Astrocyte (in vitro differentiated cells and primary cell): ENCODE results near the gene ACVR1. TPM values are rescaled to one million over a fixed set of nuclear protein-coding genes. Genes with fewer than 3 reads are reported as not detected.

ENCODE experiments used
- DNase-seq: peaks from one replicate; pipeline ENCODE4 v3.0.0-alpha.2; 2010; ENCODE audit warnings: low read depth
- FAIRE-seq: peaks from 2 replicates; lab custom pipeline; 2011; peaks lifted over from hg19 to GRCh38; lab: Jason Lieb, UNC
- H2AFZ ChIP-seq: 2 replicates; pipeline ENCODE4 v1.6.0; 2012; ENCODE audit warnings: low read depth, low read length, inconsistent platforms
- H3K27ac ChIP-seq: 2 replicates; pipeline ENCODE4 v1.5.1; 2011; ENCODE audit warnings: low read depth, low read length, inconsistent platforms
- H3K27me3 ChIP-seq: 2 replicates; pipeline ENCODE4 v1.6.0; 2011; ENCODE audit warnings: low read length, inconsistent platforms; ENCODE audit not compliant: insufficient read depth
- H3K36me3 ChIP-seq: 2 replicates; pipeline ENCODE4 v1.5.1; 2011; ENCODE audit warnings: low read length, inconsistent platforms; ENCODE audit not compliant: insufficient read depth
- H3K4me1 ChIP-seq: 2 replicates; pipeline ENCODE4 v1.5.1; 2011; ENCODE audit warnings: low read length, inconsistent platforms; ENCODE audit not compliant: insufficient read depth
- H3K4me2 ChIP-seq: 2 replicates; pipeline ENCODE4 v1.6.0; 2012; ENCODE audit warnings: low read length, inconsistent platforms
- H3K4me3 ChIP-seq: 2 replicates; pipeline ENCODE4 v1.5.1; 2011; ENCODE audit warnings: low read depth, mild to moderate bottlenecking, low read length, inconsistent platforms; ENCODE audit not compliant: insufficient read depth
- H3K79me2 ChIP-seq: 2 replicates; pipeline ENCODE4 v1.6.0; 2012; ENCODE audit warnings: mild to moderate bottlenecking, low read length, inconsistent platforms; ENCODE audit not compliant: insufficient read depth
- H3K9ac ChIP-seq: 2 replicates; pipeline ENCODE4 v1.6.0; 2012; ENCODE audit warnings: mild to moderate bottlenecking, low read length, inconsistent platforms
- H3K9me3 ChIP-seq: 2 replicates; pipeline ENCODE4 v1.5.1; 2012; ENCODE audit warnings: low read depth, mild to moderate bottlenecking, low read length, inconsistent platforms; ENCODE audit not compliant: insufficient read depth
- H4K20me1 ChIP-seq: 2 replicates; pipeline ENCODE4 v1.6.0; 2012; ENCODE audit warnings: low read length, inconsistent platforms; ENCODE audit not compliant: insufficient read depth
- H3K27ac Mint-ChIP-seq: one replicate; pipeline ENCODE4 v1.8.0; 2021; ENCODE audit warnings: mild to moderate bottlenecking, mixed read lengths; ENCODE audit not compliant: unreplicated experiment
- H3K27me3 Mint-ChIP-seq: one replicate; pipeline ENCODE4 v1.8.0; 2021; ENCODE audit warnings: low read depth, mixed read lengths; ENCODE audit not compliant: unreplicated experiment
- H3K36me3 Mint-ChIP-seq: one replicate; pipeline ENCODE4 v1.8.0; 2021; ENCODE audit warnings: low read depth, mixed read lengths; ENCODE audit not compliant: unreplicated experiment
- H3K4me1 Mint-ChIP-seq: one replicate; pipeline ENCODE4 v1.8.0; 2021; ENCODE audit warnings: low read depth, mixed read lengths; ENCODE audit not compliant: unreplicated experiment
- H3K4me3 Mint-ChIP-seq: one replicate; pipeline ENCODE4 v1.8.0; 2021; ENCODE audit warnings: mild to moderate bottlenecking, moderate library complexity, mixed read lengths; ENCODE audit not compliant: unreplicated experiment
- H3K9me3 Mint-ChIP-seq: one replicate; pipeline ENCODE4 v1.8.0; 2021; ENCODE audit warnings: mild to moderate bottlenecking, mixed read lengths; ENCODE audit not compliant: unreplicated experiment
- CTCF ChIP-seq: IDR thresholded peaks from 2 replicates; pipeline ENCODE4 v1.5.1; 2011; ENCODE audit warnings: low read depth, mild to moderate bottlenecking, inconsistent platforms, low read length, moderate library complexity; ENCODE audit not compliant: insufficient read depth
- EZH2 ChIP-seq: IDR thresholded peaks from 2 replicates; pipeline ENCODE4 v1.6.1; 2012; ENCODE audit warnings: mild to moderate bottlenecking, low read length, inconsistent platforms; ENCODE audit not compliant: insufficient read depth
- total RNA-seq: library from RNA; stranded (reverse); gene quantifications from 2 replicates; pipeline ENCODE4 v1.2.1, GENCODE V29; 2021

The ACVR1 gene
- total RNA-seq, 1 donor from 2014 or later = 45.9 TPM

GRCh38 chr2:157857881-157858280 is 18.2 kb downstream of the ACVR1 start:
- H3K27me3 Mint-ChIP-seq = no peaks in the 10 kb centered on the region
- Histone ChIP-seq H3K9me3 (no peaks in the 10 kb centered on the region), H3K4me2 (peak overlapping the region; percentile 13), H3K4me3 (no peak overlapping the region), H3K9ac (peak overlapping the region; percentile 22), H3K27ac (peak overlapping the region; percentile 58), H3K36me3 (no peaks in the 10 kb centered on the region), H3K4me1 (peaks cover 25% of the 10 kb centered on the region), H3K27me3 (no peaks in the 10 kb centered on the region), H3K79me2 (peaks cover 77% of the 10 kb centered on the region), H2AFZ (no peak overlapping the region), H4K20me1 (peaks cover 18% of the 10 kb centered on the region)
- peak overlapping the region; percentile 1 for H3K27ac Mint-ChIP-seq
- peaks cover 4% of the 10 kb centered on the region for H3K36me3 Mint-ChIP-seq
- TF ChIP-seq CTCF (no peak), EZH2 (no peak)
- FAIRE-seq (no peak), DNase-seq (no peak)
- no peaks in the 10 kb centered on the region for H3K9me3 Mint-ChIP-seq
- peaks cover 17% of the 10 kb centered on the region for H3K4me1 Mint-ChIP-seq
- no peak overlapping the region for H3K4me3 Mint-ChIP-seq

- H3K27ac Mint-ChIP-seq = peak overlapping the region; percentile 77
- peak overlapping the region; percentile 73 for H3K4me2 ChIP-seq
- H3K4me3 ChIP-seq = peak overlapping the region; percentile 26
- peaks cover 19% of the 10 kb centered on the region for H3K4me1 Mint-ChIP-seq
- peaks cover 78% of the 10 kb centered on the region for H3K79me2 ChIP-seq
- no peak for TF ChIP-seq CTCF
- TF ChIP-seq EZH2 = no peak
- no peaks in the 10 kb centered on the region for H3K27me3 Mint-ChIP-seq
- no peak overlapping the region for H3K4me3 Mint-ChIP-seq
- FAIRE-seq (no peak), DNase-seq (no peak)
- H3K4me1 ChIP-seq = peaks cover 25% of the 10 kb centered on the region
- H4K20me1 ChIP-seq = peaks cover 12% of the 10 kb centered on the region
- no peaks in the 10 kb centered on the region for H3K9me3 ChIP-seq
- peaks cover 4% of the 10 kb centered on the region for H3K36me3 Mint-ChIP-seq
- H3K9ac ChIP-seq = peak overlapping the region; percentile 82
- peak overlapping the region; percentile 98 for H3K27ac ChIP-seq
- no peaks in the 10 kb centered on the region for H3K9me3 Mint-ChIP-seq
- H3K36me3 ChIP-seq = no peaks in the 10 kb centered on the region
- H3K27me3 ChIP-seq = no peaks in the 10 kb centered on the region
- no peak overlapping the region for H2AFZ ChIP-seq
Observed at GRCh38 chr2:157856187-157856515, 20.0 kb downstream of the ACVR1 start.

GRCh38 chr2:157853820-157854219 is 22.3 kb downstream of the ACVR1 start:
- peaks cover 75% of the 10 kb centered on the region for H3K79me2 ChIP-seq
- Mint-ChIP-seq H3K36me3 (peaks cover 8% of the 10 kb centered on the region), H3K9me3 (no peaks in the 10 kb centered on the region), H3K27ac (no peak overlapping the region), H3K4me3 (no peak overlapping the region), H3K27me3 (no peaks in the 10 kb centered on the region), H3K4me1 (peaks cover 27% of the 10 kb centered on the region)
- no peaks in the 10 kb centered on the region for H3K36me3 ChIP-seq
- H3K9ac ChIP-seq = no peak overlapping the region
- peaks cover 25% of the 10 kb centered on the region for H3K4me1 ChIP-seq
- H3K4me2 ChIP-seq = no peak overlapping the region
- TF ChIP-seq CTCF = no peak
- no peaks in the 10 kb centered on the region for H3K9me3 ChIP-seq
- no peak overlapping the region for H2AFZ ChIP-seq
- FAIRE-seq (no peak), DNase-seq (no peak)
- H3K4me3 ChIP-seq = no peak overlapping the region
- no peaks in the 10 kb centered on the region for H3K27me3 ChIP-seq
- H4K20me1 ChIP-seq = peaks cover 12% of the 10 kb centered on the region
- no peak overlapping the region for H3K27ac ChIP-seq
